Fibroblast of pulmonary artery (primary cell): ENCODE data around the gene GALT.

Source experiments
- DNase-seq: peaks from one replicate; pipeline ENCODE4 v3.0.0-alpha.2; 2010; ENCODE audit warnings: low read depth
- H3K4me3 ChIP-seq: replicated peaks from 2 replicates; pipeline ENCODE4 v1.5.1; 2011; ENCODE audit warnings: low read depth, mild to moderate bottlenecking, control low read depth, low read length, moderate library complexity
- TF ChIP-seq, protein P1 (sequence below): IDR thresholded peaks from 2 replicates; pipeline ENCODE4 v1.5.1; 2011; ENCODE audit warnings: mild to moderate bottlenecking, control low read depth, low read length, inconsistent platforms; ENCODE audit errors: missing control alignments

The GALT gene

GRCh38 chr9:34653151-34654072, 6.9 kb downstream of the GALT start:
- peak; percentile 62 for DNase-seq
- peak overlapping the region; percentile 52 for H3K4me3 ChIP-seq
- TF ChIP-seq, protein P1, sequence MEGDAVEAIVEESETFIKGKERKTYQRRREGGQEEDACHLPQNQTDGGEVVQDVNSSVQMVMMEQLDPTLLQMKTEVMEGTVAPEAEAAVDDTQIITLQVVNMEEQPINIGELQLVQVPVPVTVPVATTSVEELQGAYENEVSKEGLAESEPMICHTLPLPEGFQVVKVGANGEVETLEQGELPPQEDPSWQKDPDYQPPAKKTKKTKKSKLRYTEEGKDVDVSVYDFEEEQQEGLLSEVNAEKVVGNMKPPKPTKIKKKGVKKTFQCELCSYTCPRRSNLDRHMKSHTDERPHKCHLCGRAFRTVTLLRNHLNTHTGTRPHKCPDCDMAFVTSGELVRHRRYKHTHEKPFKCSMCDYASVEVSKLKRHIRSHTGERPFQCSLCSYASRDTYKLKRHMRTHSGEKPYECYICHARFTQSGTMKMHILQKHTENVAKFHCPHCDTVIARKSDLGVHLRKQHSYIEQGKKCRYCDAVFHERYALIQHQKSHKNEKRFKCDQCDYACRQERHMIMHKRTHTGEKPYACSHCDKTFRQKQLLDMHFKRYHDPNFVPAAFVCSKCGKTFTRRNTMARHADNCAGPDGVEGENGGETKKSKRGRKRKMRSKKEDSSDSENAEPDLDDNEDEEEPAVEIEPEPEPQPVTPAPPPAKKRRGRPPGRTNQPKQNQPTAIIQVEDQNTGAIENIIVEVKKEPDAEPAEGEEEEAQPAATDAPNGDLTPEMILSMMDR, result no peak

DNA sequence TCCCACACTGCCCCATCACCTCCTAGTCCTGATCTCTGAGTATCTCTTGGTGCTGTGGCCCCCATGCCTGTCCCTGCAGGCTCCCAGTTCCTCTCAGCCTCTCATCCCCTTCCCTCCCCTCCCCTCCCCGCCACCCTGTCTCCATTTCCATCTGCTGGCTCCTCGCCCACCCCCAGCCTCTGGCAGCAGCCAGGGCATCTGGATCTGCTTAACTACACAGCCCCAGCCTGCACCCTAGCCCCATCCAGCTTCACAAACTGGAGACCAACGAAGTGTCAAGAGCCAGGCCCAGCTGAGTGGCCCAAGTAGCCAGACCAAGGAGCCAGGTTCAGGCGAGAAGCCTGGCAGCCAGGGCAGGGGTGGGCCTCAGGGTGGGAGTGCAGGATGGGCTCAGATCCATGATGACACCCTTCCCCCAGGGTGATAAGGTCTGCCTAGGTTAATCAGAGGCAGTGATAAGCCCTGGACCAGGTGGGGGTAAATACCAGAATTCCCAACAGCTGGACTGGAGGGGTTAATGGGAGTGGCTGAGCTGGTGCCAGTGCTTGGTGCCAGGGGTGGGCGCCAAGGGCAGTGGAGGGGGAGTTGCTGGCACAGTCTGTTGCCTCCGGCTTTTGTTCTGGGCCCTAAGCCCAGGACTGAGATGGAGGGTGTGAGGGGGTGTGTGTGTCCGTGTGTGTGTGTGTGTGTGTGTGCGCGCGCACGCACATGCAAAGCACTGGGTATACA, 8.0 kb downstream of the GALT start:
- no peak overlapping the region for H3K4me3 ChIP-seq
- TF ChIP-seq, protein P1, result no peak
- DNase-seq, result peak; percentile 54

GRCh38 chr9:34655394-34655793, 8.9 kb downstream of the GALT start:
- H3K4me3 ChIP-seq, result no peak overlapping the region
- TF ChIP-seq, protein P1, result no peak
- no peak for DNase-seq

- TF ChIP-seq, protein P1, result no peak
- H3K4me3 ChIP-seq, result no peak overlapping the region
These were observed 10.5 kb downstream of the GALT start for GRCh38 chr9:34656992-34657391.

GRCh38 chr9:34658461-34658860, 12.0 kb downstream of the GALT start:
- TF ChIP-seq, protein P1, result no peak
- DNase-seq, result no peak
- no peak overlapping the region for H3K4me3 ChIP-seq

More at GRCh38 chr9:34656992-34657391, 10.5 kb downstream of the GALT start:
- no peak for DNase-seq

DNA sequence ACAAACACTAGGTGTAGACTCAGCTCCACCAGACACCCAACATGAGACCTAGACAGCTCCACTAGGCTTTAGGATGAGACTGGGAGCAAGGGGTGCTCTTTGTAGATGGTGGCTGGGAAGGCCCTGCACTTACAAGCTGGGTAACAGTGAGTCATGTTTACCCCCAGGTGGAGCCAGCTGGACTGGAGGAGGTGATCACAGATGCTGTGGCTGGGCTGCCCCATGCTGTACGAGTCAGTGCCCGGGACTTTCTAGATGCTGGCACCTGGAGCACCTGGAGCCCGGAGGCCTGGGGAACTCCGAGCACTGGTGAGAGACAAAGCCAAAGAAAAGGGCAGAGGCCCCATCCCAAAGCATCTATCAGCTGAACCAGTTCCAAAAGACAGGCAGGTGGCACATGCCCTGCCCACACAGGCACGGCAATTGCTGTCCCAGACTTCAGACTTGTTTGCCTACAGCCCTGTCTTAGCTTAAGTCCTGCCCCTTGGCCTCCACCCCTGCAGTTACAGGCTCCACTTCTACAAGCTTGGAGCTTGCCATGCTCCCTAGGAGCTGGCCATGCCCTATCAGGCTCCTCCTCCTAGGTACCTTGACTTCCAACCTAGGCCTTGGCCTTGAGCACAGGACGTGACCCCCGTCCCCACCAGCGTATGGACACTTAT, 13.2 kb downstream of the GALT start:
- TF ChIP-seq, protein P1, result no peak
- H3K4me3 ChIP-seq, result no peak overlapping the region
- no peak for DNase-seq
